ENCODE data around the gene SHANK2. TPM values are rescaled to one million over a fixed set of nuclear protein-coding genes. Genes with fewer than 3 reads are reported as not detected.

SHANK2 gene
- total RNA-seq, 2 experiments from 2014 or later: not detected

DNA sequence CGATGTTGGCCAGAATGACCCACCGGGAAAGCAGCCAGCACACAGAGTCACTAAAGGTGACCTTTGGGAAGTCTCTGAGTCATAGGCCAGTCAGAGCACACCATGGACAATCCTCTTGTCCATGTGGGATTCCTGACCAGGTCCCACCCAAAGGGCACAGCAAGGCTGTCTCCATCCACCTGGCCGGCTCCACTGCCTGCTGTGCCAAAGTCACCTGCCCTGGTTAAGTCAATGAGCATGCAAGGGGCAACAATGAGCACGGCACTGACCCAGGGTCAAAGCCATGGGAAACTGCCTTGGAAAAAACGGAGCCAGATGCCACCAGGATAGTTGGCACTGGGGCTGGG is 49.8 kb downstream of the SHANK2 start:
- Histone ChIP-seq H3K27ac (ENCODE audit: low read depth, low read length, poor library complexity, severe bottlenecking) (no peak overlapping the region), H3K79me2 (ENCODE audit: insufficient read depth, low read depth, low read length) (no peaks in the 10 kb centered on the region), H3K4me3 (ENCODE audit: low read depth, low read length, poor library complexity, severe bottlenecking) (no peak overlapping the region), H3K36me3 (ENCODE audit: insufficient read depth, low read length) (no peaks in the 10 kb centered on the region), H2AFZ (ENCODE audit: low read length) (no peak overlapping the region), H3K4me1 (ENCODE audit: insufficient read depth, low read length, poor library complexity, severe bottlenecking) (peaks cover 41% of the 10 kb centered on the region), H4K20me1 (ENCODE audit: insufficient read depth, low read length) (no peaks in the 10 kb centered on the region), H3K9me2 (ENCODE audit: insufficient read depth, low read length) (no peaks in the 10 kb centered on the region), H3K4me2 (ENCODE audit: low read length) (no peak overlapping the region), H3K9me3 (ENCODE audit: low read length) (no peaks in the 10 kb centered on the region)
- ChIA-PET CTCF (ENCODE audit: unreplicated experiment) (no interaction called here), POLR2A (no interaction called here)
- no peak for DNase-seq (ENCODE audit: low spot score)
- BruUV-seq (replicated peaks): no TSS peak
- intact Hi-C loops (cut with micrococcal nuclease; ENCODE audit: unreplicated experiment): loop anchor here (5.0 kb wide), 2 partner anchors 170 to 220 kb away; no protein-coding TSS in a partner anchor
- TF ChIP-seq, protein P1, sequence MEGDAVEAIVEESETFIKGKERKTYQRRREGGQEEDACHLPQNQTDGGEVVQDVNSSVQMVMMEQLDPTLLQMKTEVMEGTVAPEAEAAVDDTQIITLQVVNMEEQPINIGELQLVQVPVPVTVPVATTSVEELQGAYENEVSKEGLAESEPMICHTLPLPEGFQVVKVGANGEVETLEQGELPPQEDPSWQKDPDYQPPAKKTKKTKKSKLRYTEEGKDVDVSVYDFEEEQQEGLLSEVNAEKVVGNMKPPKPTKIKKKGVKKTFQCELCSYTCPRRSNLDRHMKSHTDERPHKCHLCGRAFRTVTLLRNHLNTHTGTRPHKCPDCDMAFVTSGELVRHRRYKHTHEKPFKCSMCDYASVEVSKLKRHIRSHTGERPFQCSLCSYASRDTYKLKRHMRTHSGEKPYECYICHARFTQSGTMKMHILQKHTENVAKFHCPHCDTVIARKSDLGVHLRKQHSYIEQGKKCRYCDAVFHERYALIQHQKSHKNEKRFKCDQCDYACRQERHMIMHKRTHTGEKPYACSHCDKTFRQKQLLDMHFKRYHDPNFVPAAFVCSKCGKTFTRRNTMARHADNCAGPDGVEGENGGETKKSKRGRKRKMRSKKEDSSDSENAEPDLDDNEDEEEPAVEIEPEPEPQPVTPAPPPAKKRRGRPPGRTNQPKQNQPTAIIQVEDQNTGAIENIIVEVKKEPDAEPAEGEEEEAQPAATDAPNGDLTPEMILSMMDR (conservative IDR thresholded peaks at IDR 0.05; ENCODE audit: low read length): no peak
- TF ChIP-seq EZH2phosphoT487 (IDR thresholded peaks at IDR 0.05; ENCODE audit: borderline replicate concordance, low read depth, low read length): no peak

Other genes starting within 250 kb of the SHANK2 start
- gene DHCR7, start 195.8 kb upstream of the SHANK2 start, total RNA-seq (2014; rRNA removed; shearing (Covaris generic)): 25.8 and 33.4 TPM in 2 replicates
- gene DHCR7, start 195.8 kb upstream of the SHANK2 start, total RNA-seq (2022): 88.5 and 110 TPM in 2 replicates
- 70.9 and 85.3 TPM in 2 replicates for gene NADSYN1, start 200.6 kb upstream of the SHANK2 start, total RNA-seq (2014; rRNA removed; shearing (Covaris generic))
- 121 and 122 TPM in 2 replicates for gene NADSYN1, start 200.6 kb upstream of the SHANK2 start, total RNA-seq (2022)

Measured in OCI-LY7 (cell line).